Esophagus muscularis mucosa (tissue), 4 donors: ENCODE data around the gene RTEL1. TPM values are rescaled to one million over a fixed set of nuclear protein-coding genes. Genes with fewer than 3 reads are reported as not detected.

ENCODE experiments used
- DNase-seq: peaks from one replicate; pipeline ENCODE4 v3.0.0-alpha.2; 2017; ENCODE audit errors: extremely low spot score
- H3K27ac ChIP-seq, 4 donors: fragments of 200-600 bp; sonication (generic); replicated peaks in 1 of 4; 1 replicate in 3 of 4; 2 replicates in 1 of 4; pipeline ENCODE4 v1.5.1; 2016 to 2019; ENCODE audit warnings: mild to moderate bottlenecking in 1 of 4
- H3K27me3 ChIP-seq, 4 donors: fragments of 200-600 bp; sonication (generic); one replicate each; pipeline versions ENCODE4 v1.5.1 to v1.6.0; 2016 to 2019
- H3K36me3 ChIP-seq, 4 donors: fragments of 200-600 bp; sonication (generic); one replicate each; pipeline ENCODE4 v1.5.1; 2016 to 2019
- H3K4me1 ChIP-seq, 4 donors: fragments of 200-600 bp; sonication (generic); one replicate each; pipeline ENCODE4 v1.5.1; 2016 to 2019
- H3K4me3 ChIP-seq, 4 donors: fragments of 200-600 bp; sonication (generic); 1 replicate in 2 of 4; 2 replicates in 2 of 4; pipeline ENCODE4 v1.5.1; 2016 to 2019; ENCODE audit warnings: mild to moderate bottlenecking in 4 of 4, moderate library complexity in 1 of 4
- H3K9me3 ChIP-seq, 4 donors: fragments of 200-600 bp; sonication (generic); 1 replicate in 3 of 4; 2 replicates in 1 of 4; pipeline ENCODE4 v1.5.1; 2016 to 2019
- CTCF ChIP-seq, 3 experiments: fragments of 200-600 bp in 2 of 3; fragments of 450-650 bp in 1 of 3; sonication (generic) in 2 of 3; IDR thresholded peaks; one replicate each; pipeline ENCODE4 v1.5.1; 2017 to 2019; ENCODE audit warnings: antibody characterized with exemption in 3 of 3, mild to moderate bottlenecking in 2 of 3, moderate library complexity in 1 of 3
- EP300 ChIP-seq: sonication (generic); formaldehyde crosslinking; IDR thresholded peaks from one replicate; pipeline ENCODE4 v1.6.1; 2017; ENCODE audit warnings: antibody characterized with exemption
- POLR2A ChIP-seq: fragments of 450-650 bp; IDR thresholded peaks from one replicate; pipeline ENCODE4 v1.6.1; 2017; ENCODE audit warnings: antibody characterized with exemption, moderate library complexity, mild to moderate bottlenecking, low read depth
- POLR2AphosphoS5 ChIP-seq, 2 donors: sonication (generic); formaldehyde crosslinking; IDR thresholded peaks; one replicate each; pipeline ENCODE4 v1.6.1; 2017; ENCODE audit warnings: antibody characterized with exemption in 2 of 2
- WGBS: methylation state at CpG from one replicate; pipeline ENCODE4 v1.1.5; 2018; 5-methylcytosine and 5-hydroxymethylcytosine counted together
- intact Hi-C: fragments of 100-400 bp; cut with DNase I; formaldehyde crosslinking; loops from one replicate; pipeline ENCODE4 v1.15.1; 2023
- small RNA-seq, 3 donors: library from RNA; depleted of rRNA; stranded (forward); fragments of <200 nt; gene quantifications; one replicate each; pipeline ENCODE3, GENCODE V24; 2016
- total RNA-seq, 4 donors: library from RNA; depleted of rRNA; stranded (reverse); fragments of >200 nt; gene quantifications; one replicate each; pipeline versions ENCODE4 v1.1.0 to v1.2.1, GENCODE V29; 2016

RTEL1 gene
- total RNA-seq, 4 donors from 2014 or later = 8.4 to 13.4 (median 9.6) TPM

GRCh38 chr20:63745424-63745805 is 87.3 kb downstream of the RTEL1 start:
- Histone ChIP-seq H3K27me3 (no peaks in the 10 kb centered on the region), H3K4me1 (peaks cover 21 to 29% (median 25%) of the 10 kb centered on the region in 4 donors), H3K9me3 (no peaks in the 10 kb centered on the region), H3K36me3 (peaks cover 12 to 77% (median 51%) of the 10 kb centered on the region in 4 donors), H3K4me3 (no peak overlapping the region), H3K27ac (no peak overlapping the region)
- intact Hi-C loops = no loop called here
- no peak for TF ChIP-seq POLR2A
- no peak for TF ChIP-seq CTCF (IDR thresholded peaks at IDR 0.05)
- no peak for TF ChIP-seq POLR2AphosphoS5 (IDR thresholded peaks at IDR 0.05)
- TF ChIP-seq EP300 = no peak
- WGBS = 82% methylated on average over 15 of the region's 15 CpGs
- no peak for DNase-seq

Small RNA genes lying within 50 kb of the gene (small RNA-seq; reads per million reads assigned to genes)
- gene LIME1 = 0 reads per million in 3 donors
- 0 reads per million in 3 donors for gene TNFRSF6B

Other genes with a start within 250 kb of the RTEL1 start
- 1 to 10 TPM in 1 of 4 donors, under 1 TPM in 2, not detected in 1; 0.11 to 1.6 (median 0.50) TPM for gene KCNQ2, start 185.7 kb upstream of the RTEL1 start, total RNA-seq
- gene EEF1A2, start 159.2 kb upstream of the RTEL1 start, total RNA-seq = 10 to 100 TPM in 1 of 4 donors, 1 to 10 TPM in 3; 1.7 to 17.8 (median 7.4) TPM
- 100 to 1,000 TPM; 150 to 291 (median 270) TPM for gene PPDPF, start 137.5 kb upstream of the RTEL1 start, total RNA-seq
- 1 to 10 TPM in 1 of 4 donors, under 1 TPM in 3; 0.06 to 1.2 (median 0.23) TPM for gene PTK6, start 120.9 kb upstream of the RTEL1 start, total RNA-seq
- gene SRMS, start 110.6 kb upstream of the RTEL1 start, total RNA-seq = not detected
- gene FNDC11, start 104.2 kb upstream of the RTEL1 start, total RNA-seq = under 1 TPM; 0.23 to 0.83 (median 0.44) TPM
- gene HELZ2, start 84.1 kb upstream of the RTEL1 start, total RNA-seq = 10 to 100 TPM; 19.5 to 36.9 (median 30.3) TPM
- 10 to 100 TPM; 11.1 to 19.1 (median 14.0) TPM for gene GMEB2, start 31.2 kb upstream of the RTEL1 start, total RNA-seq
- 10 to 100 TPM; 13.3 to 47.4 (median 28.9) TPM for gene STMN3, start 4.9 kb upstream of the RTEL1 start, total RNA-seq
- 10 to 100 TPM in 3 of 4 donors, 1 to 10 TPM in 1; 5.0 to 67.8 (median 26.5) TPM for gene TNFRSF6B, start 38.3 kb downstream of the RTEL1 start, total RNA-seq
- 10 to 100 TPM; 34.1 to 46.5 (median 44.6) TPM for gene ARFRP1, start 49.7 kb downstream of the RTEL1 start, total RNA-seq
- 10 to 100 TPM; 22.5 to 38.9 (median 28.6) TPM for gene ZGPAT, start 49.7 kb downstream of the RTEL1 start, total RNA-seq
- 10 to 100 TPM in 2 of 4 donors, 1 to 10 TPM in 2; 9.4 to 15.4 (median 10.9) TPM for gene LIME1, start 78.4 kb downstream of the RTEL1 start, total RNA-seq
- 10 to 100 TPM; 41.4 to 67.1 (median 52.7) TPM for gene SLC2A4RG, start 81.5 kb downstream of the RTEL1 start, total RNA-seq
- gene ZBTB46, start 173.0 kb downstream of the RTEL1 start, total RNA-seq = 10 to 100 TPM in 3 of 4 donors, 1 to 10 TPM in 1; 9.6 to 22.8 (median 13.8) TPM
- gene ABHD16B, start 203.2 kb downstream of the RTEL1 start, total RNA-seq = not detected
- 100 to 1,000 TPM; 110 to 162 (median 134) TPM for gene TPD52L2, start 207.0 kb downstream of the RTEL1 start, total RNA-seq
- gene DNAJC5, start 236.8 kb downstream of the RTEL1 start, total RNA-seq = 10 to 100 TPM; 39.5 to 64.9 (median 53.1) TPM